ENCODE data around the gene JAZF1.

JAZF1 gene

GRCh38 chr7:27964820-27965219 is 215.8 kb downstream of the JAZF1 start:
- no peak for DNase-seq (ENCODE audit: low spot score)
- in situ Hi-C loops (cut with MboI; ENCODE audit: low pct_unique_long_range_greater_than_20kb, low sequenced_read_pairs, unreplicated experiment), result no loop called here
- no peak for TF ChIP-seq CTCF (IDR thresholded peaks at IDR 0.05; ENCODE audit: extremely low read depth, insufficient read depth, missing control alignments)

- in situ Hi-C loops (cut with MboI; ENCODE audit: low pct_unique_long_range_greater_than_20kb, low sequenced_read_pairs, unreplicated experiment), result no loop called here
- DNase-seq (ENCODE audit: low spot score), result no peak
- TF ChIP-seq CTCF (IDR thresholded peaks at IDR 0.05; ENCODE audit: extremely low read depth, insufficient read depth, missing control alignments), result no peak
Observed at GRCh38 chr7:27963056-27963455, 217.5 kb downstream of the JAZF1 start.

GRCh38 chr7:27962273-27962672 is 218.3 kb downstream of the JAZF1 start:
- in situ Hi-C loops (cut with MboI; ENCODE audit: low pct_unique_long_range_greater_than_20kb, low sequenced_read_pairs, unreplicated experiment), result no loop called here
- TF ChIP-seq CTCF (IDR thresholded peaks at IDR 0.05; ENCODE audit: extremely low read depth, insufficient read depth, missing control alignments), result no peak

GRCh38 chr7:27961255-27961654 is 219.3 kb downstream of the JAZF1 start:
- in situ Hi-C loops (cut with MboI; ENCODE audit: low pct_unique_long_range_greater_than_20kb, low sequenced_read_pairs, unreplicated experiment), result no loop called here
- TF ChIP-seq CTCF (IDR thresholded peaks at IDR 0.05; ENCODE audit: extremely low read depth, insufficient read depth, missing control alignments), result no peak
- no peak for DNase-seq (ENCODE audit: low spot score)

More at GRCh38 chr7:27962273-27962672, 218.3 kb downstream of the JAZF1 start:
- no peak for DNase-seq (ENCODE audit: low spot score)

GRCh38 chr7:27960415-27960814 is 220.2 kb downstream of the JAZF1 start:
- in situ Hi-C loops (cut with MboI; ENCODE audit: low pct_unique_long_range_greater_than_20kb, low sequenced_read_pairs, unreplicated experiment), result no loop called here
- DNase-seq (ENCODE audit: low spot score), result no peak
- TF ChIP-seq CTCF (IDR thresholded peaks at IDR 0.05; ENCODE audit: extremely low read depth, insufficient read depth, missing control alignments), result no peak

- in situ Hi-C loops (cut with MboI; ENCODE audit: low pct_unique_long_range_greater_than_20kb, low sequenced_read_pairs, unreplicated experiment), result no loop called here
- no peak for TF ChIP-seq CTCF (IDR thresholded peaks at IDR 0.05; ENCODE audit: extremely low read depth, insufficient read depth, missing control alignments)
- DNase-seq (ENCODE audit: low spot score), result no peak
Observed at GRCh38 chr7:27958933-27959548, 221.6 kb downstream of the JAZF1 start.
